IPS DF 19.7 (cell line): ENCODE data around the gene ZNRF3.
"Not testable (repeated sequence)": the region's sequence is repeated elsewhere in the genome, so short reads cannot be mapped to it uniquely, and the experiment has no call there.

ENCODE experiments used
- DNase-seq: peaks from one replicate; pipeline ENCODE4 v3.0.0-alpha.2; 2013; ENCODE audit warnings: low read depth, low spot score

The ZNRF3 gene

DNA sequence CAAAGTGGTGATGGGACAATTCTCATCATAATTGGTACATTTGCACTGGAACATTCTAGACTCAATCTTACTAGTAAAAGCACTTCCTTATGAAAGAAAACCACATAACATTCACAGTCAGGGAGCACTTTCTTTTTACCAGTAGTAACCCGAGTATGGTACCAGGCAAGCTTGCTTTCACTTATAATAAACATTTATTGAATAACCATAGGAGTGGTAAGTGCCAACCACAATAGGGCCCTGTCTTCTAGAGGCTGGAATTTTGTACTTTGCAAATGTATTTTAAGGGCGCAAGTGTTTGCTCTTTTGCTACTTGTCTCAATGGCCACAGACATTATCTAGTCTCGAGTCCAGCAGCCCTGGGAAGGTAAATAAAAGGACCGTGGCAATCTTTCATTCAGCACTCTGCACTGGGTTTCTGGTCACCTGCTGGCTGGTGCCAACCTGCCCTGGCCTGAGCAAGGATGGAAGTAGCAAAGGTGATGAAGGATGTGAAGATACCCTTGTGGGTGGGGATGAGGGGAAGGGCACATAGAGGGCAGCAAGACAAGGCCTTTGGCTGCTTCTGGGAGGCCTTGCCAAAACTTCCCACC is 154.1 kb downstream of the ZNRF3 start:
- DNase-seq, result no peak

DNA sequence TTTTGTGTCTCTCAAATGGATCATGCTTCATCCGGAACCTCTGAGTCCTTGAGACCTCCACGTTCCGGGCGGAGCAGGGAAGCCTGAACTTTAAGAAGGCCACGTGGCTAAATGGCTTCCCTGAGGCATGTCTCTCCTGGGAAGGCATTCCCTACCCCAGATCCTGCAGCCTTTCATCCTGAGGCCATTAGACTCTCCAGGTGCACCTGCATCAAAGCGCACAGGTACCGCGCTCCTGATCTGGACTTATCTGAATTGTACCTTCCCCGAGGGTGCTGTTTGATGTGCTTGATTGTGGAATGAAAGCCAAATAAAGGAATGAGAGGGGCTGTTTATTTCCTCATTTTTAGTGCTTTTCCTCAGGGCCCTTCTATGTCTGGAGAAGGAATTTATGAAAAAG is 155.8 kb downstream of the ZNRF3 start:
- DNase-seq, result no peak

DNA sequence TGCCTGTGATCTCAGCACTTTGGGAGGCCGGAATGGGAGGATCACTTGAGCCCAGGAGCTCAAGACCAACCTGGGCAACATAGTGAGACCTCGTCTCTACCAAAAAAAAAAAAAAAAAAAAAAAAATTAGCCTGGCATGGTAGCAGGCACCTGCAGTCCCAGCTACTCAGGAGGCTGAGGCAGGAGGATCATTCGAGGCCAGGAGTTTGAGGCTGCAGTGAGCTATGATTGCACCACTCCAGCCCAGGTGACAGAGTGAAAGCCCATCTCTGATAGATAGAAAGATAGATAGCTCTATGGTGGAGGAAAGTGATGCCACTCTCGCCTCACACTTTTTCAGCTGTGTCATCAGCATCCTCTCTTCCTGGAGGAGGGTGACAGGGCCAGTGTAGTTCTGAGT is 156.3 kb downstream of the ZNRF3 start:
- DNase-seq, result not testable (repeated sequence)

DNA sequence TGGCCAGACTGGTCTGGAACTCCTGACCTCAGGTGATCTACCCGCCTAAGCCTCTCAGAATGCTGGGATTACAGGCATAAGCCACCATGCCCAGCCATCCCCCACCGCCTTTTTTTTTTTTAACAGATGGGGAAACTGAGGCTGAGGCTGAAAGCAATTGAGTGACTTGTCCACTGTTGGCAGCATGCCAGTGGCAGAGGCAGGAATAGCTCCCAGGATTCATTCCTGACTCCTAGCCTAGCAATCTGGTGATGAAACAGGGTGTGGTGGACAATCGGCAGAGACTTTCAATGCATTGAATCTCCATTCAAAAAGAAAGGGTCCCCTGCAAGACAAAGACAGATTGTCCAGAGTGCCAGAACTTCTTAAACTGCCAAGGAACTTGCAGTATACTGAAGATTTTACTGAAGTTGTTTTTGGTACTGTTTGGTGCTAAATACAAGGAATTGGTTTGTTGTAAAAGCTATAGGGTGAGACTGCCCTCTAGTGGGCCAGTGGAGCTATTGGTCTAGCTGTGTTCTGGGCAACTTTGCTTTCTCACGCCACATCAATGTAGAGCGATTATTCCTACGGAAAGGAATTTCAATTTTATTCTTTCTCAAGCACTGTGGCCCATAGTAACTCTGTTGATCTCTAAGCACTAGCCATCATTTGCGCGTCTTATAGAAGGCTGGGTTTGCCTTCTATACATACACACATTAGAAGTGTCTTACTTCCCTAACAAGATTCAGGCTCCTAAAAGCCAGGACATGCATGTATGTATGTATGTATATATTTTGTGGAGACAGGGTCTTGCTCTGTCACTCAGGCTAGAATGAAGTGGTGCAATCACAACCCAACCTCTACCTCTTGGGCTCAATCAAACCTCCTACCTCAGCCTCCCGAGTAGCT is 157.3 kb downstream of the ZNRF3 start:
- peak; percentile 54 for DNase-seq

DNA sequence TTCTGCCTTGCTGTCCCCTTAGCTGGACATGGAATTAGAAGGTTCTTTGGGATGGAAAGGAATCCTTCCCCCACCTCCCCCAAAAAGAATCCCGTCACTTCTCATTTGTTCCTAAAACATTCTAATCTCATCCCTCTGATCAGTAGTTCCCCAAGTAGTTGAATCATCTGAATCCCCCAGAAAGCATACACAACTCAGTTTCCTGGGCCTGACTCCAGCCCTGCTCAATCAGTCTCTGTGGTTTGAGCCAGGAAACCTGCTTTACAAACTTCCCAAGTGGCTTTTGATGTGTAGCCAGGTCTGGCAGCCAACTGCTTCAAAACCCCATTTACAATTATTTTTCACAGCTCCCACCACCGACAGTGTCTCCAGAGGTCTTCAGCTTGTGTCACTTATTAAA is 158.0 kb downstream of the ZNRF3 start:
- no peak for DNase-seq

DNA sequence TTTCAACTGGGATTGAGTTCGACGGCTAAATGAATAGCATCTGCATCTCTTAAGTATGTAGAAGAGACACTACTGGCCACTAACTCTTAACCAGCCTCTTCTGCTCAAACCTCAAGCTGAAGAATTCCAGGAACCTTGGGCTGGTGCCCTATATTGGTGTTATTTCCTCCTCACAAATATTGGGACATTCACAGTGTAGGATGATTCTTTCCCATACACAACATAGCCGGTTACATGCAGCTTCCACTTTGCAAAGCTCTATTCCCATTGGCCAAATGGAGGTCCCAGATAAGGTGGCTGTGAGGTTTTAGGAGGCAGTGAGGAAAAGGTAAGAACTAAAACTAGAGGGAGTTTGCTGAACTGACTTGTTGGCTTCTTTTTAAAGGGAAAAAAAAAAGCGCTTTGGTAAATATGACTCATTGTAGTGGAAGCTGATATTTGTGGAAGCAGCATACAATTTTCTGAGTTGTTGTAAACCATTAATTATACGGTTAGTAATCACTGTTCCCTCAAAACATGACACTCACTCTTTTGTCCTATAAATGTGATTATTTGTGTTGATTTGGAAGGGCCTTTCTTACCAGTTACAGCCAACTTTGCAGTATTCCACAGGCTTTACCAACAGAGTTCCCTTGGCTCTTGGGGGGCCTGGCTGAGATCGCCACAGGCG is 160.7 kb downstream of the ZNRF3 start:
- no peak for DNase-seq

DNA sequence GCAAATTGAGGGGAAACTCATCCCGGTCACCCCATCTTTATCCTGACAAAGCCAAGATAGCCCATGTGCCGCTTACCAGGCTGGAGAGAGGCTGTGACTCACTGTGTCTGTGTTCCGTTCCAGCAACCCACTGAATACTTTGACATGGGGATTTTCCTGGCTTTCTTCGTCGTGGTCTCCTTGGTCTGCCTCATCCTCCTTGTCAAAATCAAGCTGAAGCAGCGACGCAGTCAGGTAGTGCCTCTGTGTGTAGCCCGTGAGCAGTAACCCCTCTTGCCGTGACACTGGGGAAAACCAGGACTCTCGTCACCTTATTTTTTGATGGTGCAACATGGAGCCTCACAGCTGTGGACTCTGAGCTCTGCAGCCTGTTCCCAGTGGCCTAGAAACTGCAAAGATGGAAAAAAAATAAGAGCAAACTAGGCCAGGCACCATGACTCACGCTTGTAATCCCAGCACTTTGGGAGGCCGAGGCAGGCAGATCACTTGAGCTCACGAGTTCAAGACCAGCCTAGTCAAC is 161.3 kb downstream of the ZNRF3 start:
- no peak for DNase-seq

DNA sequence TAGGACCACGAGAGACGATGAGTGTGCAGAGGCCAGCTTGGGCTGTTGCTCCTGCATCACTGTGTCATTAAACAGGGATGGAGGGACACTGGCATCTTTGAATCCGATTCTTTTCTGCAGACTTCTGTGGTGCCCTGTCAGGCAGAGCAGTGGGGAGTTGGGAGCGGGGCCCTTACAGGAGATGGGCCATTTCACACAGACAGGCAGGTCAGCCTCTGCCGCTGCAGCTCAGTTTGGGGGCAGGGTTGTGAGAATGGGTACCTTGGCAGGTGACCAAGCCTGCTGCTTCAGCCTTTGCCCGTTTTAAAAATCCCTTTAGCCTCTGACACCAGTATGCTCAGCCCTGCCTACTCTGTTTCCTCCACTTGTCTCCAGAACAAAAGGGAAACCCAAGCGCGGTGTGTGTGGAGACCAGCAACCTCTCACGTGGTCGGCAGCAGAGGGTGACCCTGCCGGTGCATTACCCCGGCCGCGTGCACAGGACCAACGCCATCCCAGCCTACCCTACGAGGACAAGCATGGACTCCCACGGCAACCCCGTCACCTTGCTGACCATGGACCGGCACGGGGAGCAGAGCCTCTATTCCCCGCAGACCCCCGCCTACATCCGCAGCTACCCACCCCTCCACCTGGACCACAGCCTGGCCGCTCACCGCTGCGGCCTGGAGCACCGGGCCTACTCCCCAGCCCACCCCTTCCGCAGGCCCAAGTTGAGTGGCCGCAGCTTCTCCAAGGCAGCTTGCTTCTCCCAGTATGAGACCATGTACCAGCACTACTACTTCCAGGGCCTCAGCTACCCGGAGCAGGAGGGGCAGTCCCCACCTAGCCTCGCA is 165.7 kb downstream of the ZNRF3 start:
- DNase-seq, result no peak

DNA sequence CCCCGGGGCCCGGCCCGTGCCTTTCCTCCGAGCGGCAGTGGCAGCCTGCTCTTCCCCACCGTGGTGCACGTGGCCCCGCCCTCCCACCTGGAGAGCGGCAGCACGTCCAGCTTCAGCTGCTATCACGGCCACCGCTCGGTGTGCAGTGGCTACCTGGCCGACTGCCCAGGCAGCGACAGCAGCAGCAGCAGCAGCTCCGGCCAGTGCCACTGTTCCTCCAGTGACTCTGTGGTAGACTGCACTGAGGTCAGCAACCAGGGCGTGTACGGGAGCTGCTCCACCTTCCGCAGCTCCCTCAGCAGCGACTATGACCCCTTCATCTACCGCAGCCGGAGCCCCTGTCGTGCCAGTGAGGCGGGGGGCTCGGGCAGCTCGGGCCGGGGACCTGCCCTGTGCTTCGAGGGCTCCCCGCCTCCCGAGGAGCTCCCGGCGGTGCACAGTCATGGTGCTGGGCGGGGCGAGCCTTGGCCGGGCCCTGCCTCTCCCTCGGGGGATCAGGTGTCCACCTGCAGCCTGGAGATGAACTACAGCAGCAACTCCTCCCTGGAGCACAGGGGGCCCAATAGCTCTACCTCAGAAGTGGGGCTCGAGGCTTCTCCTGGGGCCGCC is 166.4 kb downstream of the ZNRF3 start:
- DNase-seq, result no peak

DNA sequence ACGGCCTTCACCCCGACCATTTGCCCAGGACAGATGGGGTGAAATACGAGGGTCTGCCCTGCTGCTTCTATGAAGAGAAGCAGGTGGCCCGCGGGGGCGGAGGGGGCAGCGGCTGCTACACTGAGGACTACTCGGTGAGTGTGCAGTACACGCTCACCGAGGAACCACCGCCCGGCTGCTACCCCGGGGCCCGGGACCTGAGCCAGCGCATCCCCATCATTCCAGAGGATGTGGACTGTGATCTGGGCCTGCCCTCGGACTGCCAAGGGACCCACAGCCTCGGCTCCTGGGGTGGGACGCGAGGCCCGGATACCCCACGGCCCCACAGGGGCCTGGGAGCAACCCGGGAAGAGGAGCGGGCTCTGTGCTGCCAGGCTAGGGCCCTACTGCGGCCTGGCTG is 167.1 kb downstream of the ZNRF3 start:
- no peak for DNase-seq

DNA sequence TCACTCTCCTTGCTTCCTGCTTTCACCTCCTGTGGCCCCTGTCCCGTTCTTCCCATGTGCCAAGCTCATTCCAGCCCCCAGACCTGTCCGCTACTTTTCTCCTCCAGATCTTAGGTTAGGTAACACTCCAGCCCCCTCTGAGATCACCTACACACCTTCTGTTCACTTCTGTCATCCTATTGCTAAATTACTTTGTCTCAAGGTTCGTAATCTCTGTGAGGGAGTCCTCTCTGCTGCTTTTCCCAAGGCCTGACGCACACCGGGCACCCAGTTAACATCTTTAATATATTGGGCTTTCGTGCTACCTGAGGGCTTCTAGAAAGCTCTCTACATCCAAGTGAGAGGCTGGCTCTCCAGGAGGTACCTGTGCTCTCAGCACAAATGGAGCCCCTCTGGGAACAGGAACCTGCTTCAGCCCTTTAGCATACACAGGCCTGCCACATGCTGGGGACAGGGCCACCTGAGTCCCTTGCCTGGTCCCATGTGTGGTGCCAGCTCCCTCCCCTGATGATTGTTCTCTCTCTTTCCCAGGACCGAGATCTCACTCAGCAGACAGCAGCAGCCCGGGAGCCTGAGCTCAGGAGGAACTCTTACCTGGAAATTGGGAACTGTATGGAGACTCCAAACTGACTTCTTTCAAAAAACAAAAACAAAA is 169.8 kb downstream of the ZNRF3 start:
- no peak for DNase-seq

DNA sequence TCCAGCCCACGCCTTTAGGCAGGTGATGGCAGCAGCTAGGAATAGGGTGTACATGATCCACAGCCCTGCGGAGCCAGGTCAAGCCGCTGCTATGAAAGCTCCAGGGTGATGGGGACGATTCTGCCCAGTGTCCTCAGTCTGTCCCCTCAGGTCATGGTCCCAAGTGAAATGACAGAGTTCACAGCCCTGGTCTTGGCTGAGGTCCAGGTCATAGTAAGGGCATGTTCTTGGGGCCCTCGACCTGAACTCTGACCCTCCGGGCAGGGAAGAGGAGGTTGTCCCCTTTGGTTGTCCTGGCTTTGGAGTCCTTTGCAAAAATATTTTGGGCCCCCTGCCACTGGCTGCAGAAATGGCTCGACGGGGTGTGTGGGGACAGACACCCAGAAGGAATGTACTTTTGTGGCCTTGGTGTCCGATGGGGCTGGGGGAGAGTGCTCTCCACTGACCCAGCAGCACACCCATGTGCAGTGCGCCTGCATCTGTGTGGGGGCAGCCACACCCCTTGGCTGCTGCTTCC is 170.9 kb downstream of the ZNRF3 start:
- DNase-seq, result no peak

DNA sequence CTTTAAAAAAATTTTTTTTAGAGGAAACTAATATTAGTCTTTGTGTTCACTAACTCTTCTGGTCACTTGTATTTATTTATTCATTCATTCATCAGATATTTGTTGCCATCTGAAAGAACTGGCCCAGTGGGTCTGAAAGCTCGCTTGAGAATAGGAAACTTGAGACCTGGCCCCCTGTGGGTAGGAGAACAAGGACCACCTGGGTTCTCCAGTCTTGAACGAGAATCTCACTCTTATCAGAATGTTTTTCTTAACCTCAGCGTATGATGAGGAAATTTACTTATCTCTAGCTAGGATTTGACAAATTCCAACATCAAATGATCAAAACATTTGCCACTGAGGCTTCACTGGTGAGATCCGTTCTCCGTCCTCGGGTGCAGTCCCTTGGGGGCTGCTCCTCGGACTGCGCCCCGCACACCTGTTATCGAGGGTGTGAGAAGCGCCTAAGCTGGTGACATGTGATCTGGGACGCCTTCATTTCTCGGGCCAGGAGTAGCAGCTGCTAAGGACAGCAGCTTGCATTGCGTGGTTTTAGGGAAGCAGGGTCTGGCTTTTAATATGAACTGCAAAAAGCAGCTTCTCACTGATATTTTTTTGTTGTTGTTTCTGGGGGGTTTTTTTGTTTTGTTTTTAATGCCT is 171.9 kb downstream of the ZNRF3 start:
- no peak for DNase-seq

DNA sequence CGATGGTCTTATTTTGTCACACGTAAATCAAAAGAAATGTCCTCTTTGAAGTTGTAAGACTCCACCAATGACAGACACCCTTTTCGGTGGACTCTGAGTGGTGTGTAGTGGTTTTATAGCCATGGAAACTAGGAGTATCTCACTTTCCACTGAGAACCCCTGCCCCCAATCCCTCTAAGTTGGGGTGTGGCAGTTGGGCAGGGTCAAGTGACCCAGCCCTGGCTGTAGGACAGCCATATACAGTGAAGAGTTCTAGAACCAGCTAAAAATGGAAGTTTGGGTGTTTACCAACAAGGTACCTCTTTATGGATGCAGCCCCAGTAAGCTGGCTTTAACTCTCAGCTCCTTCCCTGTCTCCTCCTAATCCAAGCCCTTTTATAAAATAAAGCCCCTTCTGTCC is 173.1 kb downstream of the ZNRF3 start:
- DNase-seq, result no peak

DNA sequence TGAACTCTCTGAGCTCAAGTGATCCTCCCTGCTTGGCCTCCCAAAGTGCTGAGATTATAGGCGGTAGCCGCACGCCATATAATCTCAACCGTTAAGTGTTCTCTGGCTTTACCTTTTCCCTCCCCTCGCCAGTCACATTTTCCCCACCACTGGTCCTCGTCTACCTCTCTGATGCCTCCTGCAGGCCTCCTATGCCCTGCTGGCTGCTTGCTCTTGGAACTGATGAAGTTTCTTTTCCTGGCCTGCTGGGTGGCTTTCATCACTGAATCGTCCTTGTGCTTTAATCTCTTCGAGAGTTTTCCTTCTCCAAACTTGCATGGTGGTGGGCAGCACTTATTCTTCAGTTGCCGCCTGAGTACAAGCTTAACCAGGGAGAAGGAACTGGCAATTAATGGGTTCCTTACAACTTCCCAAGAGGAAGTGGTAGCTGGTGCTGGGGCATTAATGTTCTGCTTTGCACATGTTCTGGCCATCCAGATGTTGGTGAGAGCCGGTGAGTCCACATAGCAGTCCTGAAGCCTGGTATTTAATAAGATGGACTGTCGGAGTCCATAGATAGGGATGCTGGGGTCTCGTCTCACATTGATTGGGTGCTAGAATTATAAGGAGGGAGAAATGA is 177.0 kb downstream of the ZNRF3 start:
- DNase-seq, result no peak

DNA sequence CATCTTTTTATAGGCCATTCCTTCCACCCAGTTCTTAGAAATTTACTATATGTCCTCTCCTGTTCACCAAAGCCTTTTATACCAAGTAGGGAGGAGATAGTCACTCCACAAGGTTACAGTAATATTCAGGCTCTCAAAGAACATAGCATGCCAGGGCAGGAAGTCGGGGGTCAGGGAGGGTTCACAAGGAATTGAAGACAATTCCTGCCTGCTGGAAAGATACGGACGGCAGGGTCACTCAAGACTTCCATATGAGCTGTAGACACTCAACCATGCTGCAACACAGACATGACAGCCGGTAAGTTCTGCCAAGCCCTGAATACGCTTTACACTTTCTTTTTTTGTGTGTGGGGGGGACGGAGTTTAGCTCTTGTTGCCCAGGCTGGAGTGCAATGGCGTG is 177.6 kb downstream of the ZNRF3 start:
- no peak for DNase-seq

DNA sequence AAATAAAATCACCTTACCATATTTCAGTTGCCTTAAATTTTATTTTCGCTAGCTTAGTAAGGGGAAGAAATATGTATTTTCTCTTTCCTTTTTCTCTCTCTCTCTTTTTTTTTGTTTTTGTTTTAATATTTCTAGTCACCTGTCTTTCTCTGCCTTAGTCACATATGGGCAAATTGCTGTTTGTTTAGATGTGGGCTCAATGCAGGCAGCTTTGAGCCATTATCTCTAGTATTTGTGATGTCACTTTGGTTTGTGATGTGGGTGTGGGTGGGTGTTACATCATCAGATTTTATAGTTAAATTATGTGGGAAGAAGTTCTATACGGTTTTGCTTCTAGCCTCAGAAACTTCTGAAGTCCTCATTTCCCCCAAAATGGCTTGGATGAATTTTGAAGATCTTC is 178.4 kb downstream of the ZNRF3 start, which contains the start of gene C22orf31:
Gene C22orf31, minus strand, starts transcription at position 59 of the 400 bp plus-strand sequence. Its CDS starts 39 bp downstream, at position 20.
- DNase-seq, result no peak

DNA sequence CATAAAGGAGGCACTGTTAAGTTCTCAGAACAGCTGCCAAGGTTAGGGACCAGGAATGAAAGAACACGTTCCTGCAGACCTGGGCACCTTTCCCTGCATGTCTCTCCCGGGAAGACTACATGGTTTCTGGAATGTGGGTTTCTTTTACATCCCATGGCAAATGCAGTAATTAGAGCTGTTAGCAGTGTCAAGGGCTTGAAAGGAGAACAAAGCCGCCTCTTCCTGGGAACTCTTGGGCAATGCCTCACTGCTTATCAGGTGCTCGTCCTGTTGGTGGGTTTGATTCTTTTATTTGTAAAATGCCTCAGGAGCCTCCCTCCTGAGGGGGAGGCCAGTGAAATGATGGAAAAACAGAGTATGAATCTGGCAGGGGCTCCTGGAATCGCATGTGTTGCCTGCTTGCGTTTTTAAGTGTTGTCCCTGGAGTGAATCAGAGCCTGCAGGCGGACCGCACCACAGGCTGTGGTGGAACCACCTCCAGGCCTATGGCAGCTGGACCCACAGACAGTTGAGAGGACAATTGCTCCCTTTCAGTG is 179.0 kb downstream of the ZNRF3 start:
- DNase-seq, result no peak
